Bronchial epithelial cell (primary cell): Measurements from ENCODE around the gene IL21R. TPM values are rescaled to one million over a fixed set of nuclear protein-coding genes. Genes with fewer than 3 reads are reported as not detected.

Experiments
- DNase-seq: peaks from one replicate; pipeline ENCODE4 v3.0.0-alpha.2; 2010; ENCODE audit warnings: low read depth
- FAIRE-seq: peaks from 2 replicates; lab custom pipeline; 2011; peaks lifted over from hg19 to GRCh38; lab: Jason Lieb, UNC
- H3K27me3 ChIP-seq: 2 replicates; pipeline ENCODE4 v1.5.1; 2011; ENCODE audit warnings: low read length; ENCODE audit not compliant: control insufficient read depth, insufficient read depth
- H3K36me3 ChIP-seq: 2 replicates; pipeline ENCODE4 v1.5.1; 2011; ENCODE audit warnings: low read length; ENCODE audit not compliant: control insufficient read depth, insufficient read depth
- H3K4me3 ChIP-seq: 2 replicates; pipeline ENCODE4 v1.5.1; 2011; ENCODE audit warnings: mild to moderate bottlenecking, low read depth, low read length, control low read depth
- CTCF ChIP-seq: IDR thresholded peaks from 2 replicates; pipeline ENCODE4 v1.5.1; 2011; ENCODE audit warnings: mild to moderate bottlenecking, moderate library complexity, low read length, control low read depth, inconsistent platforms; ENCODE audit not compliant: insufficient read depth, severe bottlenecking
- total RNA-seq: library from RNA; depleted of rRNA; stranded (reverse); fragments of >200 nt; gene quantifications from 2 replicates; pipeline ENCODE4 v1.2.1, GENCODE V29; 2014

The IL21R gene
- total RNA-seq, 1 donor from 2014 or later, result not detected

- no peak for TF ChIP-seq CTCF
- FAIRE-seq, result no peak
- H3K4me3 ChIP-seq, result no peak overlapping the region
- H3K27me3 ChIP-seq, result no peaks in the 10 kb centered on the region
- H3K36me3 ChIP-seq, result no peaks in the 10 kb centered on the region
- no peak for DNase-seq
These were observed 27.4 kb downstream of the IL21R start for GRCh38 chr16:27429330-27429871.

GRCh38 chr16:27429981-27430441 is 28.0 kb downstream of the IL21R start:
- DNase-seq (no peak), FAIRE-seq (no peak)

GRCh38 chr16:27430512-27430911 is 28.5 kb downstream of the IL21R start:
- Histone ChIP-seq H3K27me3 (no peaks in the 10 kb centered on the region), H3K36me3 (no peaks in the 10 kb centered on the region), H3K4me3 (no peak overlapping the region)
- no peak for FAIRE-seq
- DNase-seq, result no peak
- TF ChIP-seq CTCF, result no peak

More at GRCh38 chr16:27429981-27430441, 28.0 kb downstream of the IL21R start:
- no peak overlapping the region for H3K4me3 ChIP-seq
- TF ChIP-seq CTCF, result no peak
- no peaks in the 10 kb centered on the region for H3K27me3 ChIP-seq
- no peaks in the 10 kb centered on the region for H3K36me3 ChIP-seq

- no peaks in the 10 kb centered on the region for H3K36me3 ChIP-seq
- H3K27me3 ChIP-seq, result no peaks in the 10 kb centered on the region
- DNase-seq (no peak), FAIRE-seq (no peak)
- H3K4me3 ChIP-seq, result no peak overlapping the region
- TF ChIP-seq CTCF, result no peak
These were observed 29.0 kb downstream of the IL21R start for GRCh38 chr16:27430923-27431484.

GRCh38 chr16:27431773-27432532 is 30.0 kb downstream of the IL21R start:
- Histone ChIP-seq H3K27me3 (no peaks in the 10 kb centered on the region), H3K36me3 (no peaks in the 10 kb centered on the region), H3K4me3 (no peak overlapping the region)
- FAIRE-seq (peak; percentile 91), DNase-seq (peak; percentile 82)
- TF ChIP-seq CTCF, result no peak
